BJ (cell line): ENCODE measurements around the gene ENO2. TPM values are rescaled to one million over a fixed set of nuclear protein-coding genes. Genes with fewer than 3 reads are reported as not detected.

Source experiments
- CTCF ChIA-PET: fragments of 350-600 bp; formaldehyde crosslinking; extraction: SDS; loops from one replicate; lab custom pipeline; 2021; ENCODE audit warnings: antibody characterized with exemption, inconsistent platforms; lab: Yijun Ruan, JAX
- POLR2A ChIA-PET: fragments of 300-600 bp; sonication (Branson Sonifier 250); formaldehyde crosslinking; extraction: SDS; loops from one replicate; lab custom pipeline; 2021; ENCODE audit warnings: antibody characterized with exemption; lab: Charles Lee
- DNase-seq: peaks from one replicate; pipeline ENCODE4 v3.0.0-alpha.2; 2011; ENCODE audit warnings: low read depth
- H3K27me3 ChIP-seq: 2 replicates; pipeline ENCODE4 v1.6.0; 2011; ENCODE audit warnings: low read length; ENCODE audit not compliant: control insufficient read depth, insufficient read depth
- H3K36me3 ChIP-seq: 2 replicates; pipeline ENCODE4 v1.5.1; 2011; ENCODE audit warnings: low read length; ENCODE audit not compliant: control insufficient read depth, insufficient read depth
- H3K4me3 ChIP-seq: 2 replicates; pipeline ENCODE4 v1.5.1; 2011; ENCODE audit warnings: low read depth, mild to moderate bottlenecking, control low read depth, low read length
- polyA plus RNA-seq: library from polyadenylated mRNA; depleted of rRNA; stranded (reverse); fragments of >200 nt; gene quantifications from 2 replicates; pipeline ENCODE4 v1.2.3, GENCODE V29; 2011
- TF ChIP-seq, protein P1 (sequence below): IDR thresholded peaks from 2 replicates; pipeline ENCODE4 v1.5.1; 2011; ENCODE audit warnings: low read depth, mild to moderate bottlenecking, control low read depth, inconsistent platforms, low read length, moderate library complexity; ENCODE audit not compliant: insufficient read depth

The ENO2 gene
- polyA plus RNA-seq, 1 experiment, result 29.7 TPM

DNA sequence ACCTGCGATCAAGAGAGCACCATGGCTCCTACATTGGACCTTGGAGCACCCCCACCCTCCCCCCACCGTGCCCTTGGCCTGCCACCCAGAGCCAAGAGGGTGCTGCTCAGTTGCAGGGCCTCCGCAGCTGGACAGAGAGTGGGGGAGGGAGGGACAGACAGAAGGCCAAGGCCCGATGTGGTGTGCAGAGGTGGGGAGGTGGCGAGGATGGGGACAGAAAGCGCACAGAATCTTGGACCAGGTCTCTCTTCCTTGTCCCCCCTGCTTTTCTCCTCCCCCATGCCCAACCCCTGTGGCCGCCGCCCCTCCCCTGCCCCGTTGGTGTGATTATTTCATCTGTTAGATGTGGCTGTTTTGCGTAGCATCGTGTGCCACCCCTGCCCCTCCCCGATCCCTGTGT is 27.4 kb downstream of the ENO2 start:
- CTCF ChIA-PET, result interaction anchor here (1.4 to 10.0 kb wide), 4 partner anchors 17 to 70 kb away, joined by 5 to 129 read pairs (median 14); partner anchors contain the start of gene SPSB2
- no peaks in the 10 kb centered on the region for H3K27me3 ChIP-seq
- TF ChIP-seq, protein P1, sequence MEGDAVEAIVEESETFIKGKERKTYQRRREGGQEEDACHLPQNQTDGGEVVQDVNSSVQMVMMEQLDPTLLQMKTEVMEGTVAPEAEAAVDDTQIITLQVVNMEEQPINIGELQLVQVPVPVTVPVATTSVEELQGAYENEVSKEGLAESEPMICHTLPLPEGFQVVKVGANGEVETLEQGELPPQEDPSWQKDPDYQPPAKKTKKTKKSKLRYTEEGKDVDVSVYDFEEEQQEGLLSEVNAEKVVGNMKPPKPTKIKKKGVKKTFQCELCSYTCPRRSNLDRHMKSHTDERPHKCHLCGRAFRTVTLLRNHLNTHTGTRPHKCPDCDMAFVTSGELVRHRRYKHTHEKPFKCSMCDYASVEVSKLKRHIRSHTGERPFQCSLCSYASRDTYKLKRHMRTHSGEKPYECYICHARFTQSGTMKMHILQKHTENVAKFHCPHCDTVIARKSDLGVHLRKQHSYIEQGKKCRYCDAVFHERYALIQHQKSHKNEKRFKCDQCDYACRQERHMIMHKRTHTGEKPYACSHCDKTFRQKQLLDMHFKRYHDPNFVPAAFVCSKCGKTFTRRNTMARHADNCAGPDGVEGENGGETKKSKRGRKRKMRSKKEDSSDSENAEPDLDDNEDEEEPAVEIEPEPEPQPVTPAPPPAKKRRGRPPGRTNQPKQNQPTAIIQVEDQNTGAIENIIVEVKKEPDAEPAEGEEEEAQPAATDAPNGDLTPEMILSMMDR, result no peak
- DNase-seq, result no peak
- POLR2A ChIA-PET, result no interaction called here
- H3K36me3 ChIP-seq, result peaks cover 28% of the 10 kb centered on the region
- no peak overlapping the region for H3K4me3 ChIP-seq

DNA sequence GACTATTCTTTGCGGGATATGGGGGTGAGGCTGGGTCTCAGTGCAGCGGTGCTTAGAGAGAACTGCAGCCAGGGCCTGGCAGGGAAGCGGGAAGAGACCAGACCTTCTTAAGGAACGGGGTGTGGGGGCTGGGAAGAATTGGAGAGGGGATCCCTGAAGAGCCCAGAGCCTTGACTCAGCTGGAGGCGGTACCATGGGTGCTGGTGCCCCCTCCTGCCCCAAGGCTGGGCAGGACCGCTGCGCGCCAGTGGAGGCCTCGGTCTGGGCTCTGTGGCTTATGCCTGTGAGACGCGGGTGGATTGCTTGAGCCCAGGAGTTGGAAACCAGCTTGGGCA is 27.9 kb downstream of the ENO2 start:
- no peak overlapping the region for H3K4me3 ChIP-seq
- no peaks in the 10 kb centered on the region for H3K27me3 ChIP-seq
- TF ChIP-seq, protein P1, result no peak
- no peak for DNase-seq
- ChIA-PET CTCF (interaction anchor here (6.5 to 10.0 kb wide), 2 partner anchors 18 to 19 kb away, joined by 65 to 129 read pairs; no protein-coding TSS in a partner anchor), POLR2A (no interaction called here)
- peaks cover 24% of the 10 kb centered on the region for H3K36me3 ChIP-seq

DNA sequence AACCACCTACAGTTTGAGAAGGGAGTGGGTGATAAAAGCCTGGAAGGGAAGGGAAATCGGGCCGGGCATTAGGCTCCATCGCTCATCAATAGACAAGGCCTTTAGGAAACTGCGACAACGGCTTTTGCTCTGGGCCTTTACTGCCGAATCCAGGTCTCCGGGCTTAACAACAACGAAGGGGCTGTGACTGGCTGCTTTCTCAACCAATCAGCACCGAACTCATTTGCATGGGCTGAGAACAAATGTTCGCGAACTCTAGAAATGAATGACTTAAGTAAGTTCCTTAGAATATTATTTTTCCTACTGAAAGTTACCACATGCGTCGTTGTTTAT is 29.0 kb downstream of the ENO2 start:
- Histone ChIP-seq H3K4me3 (peak overlapping the region; percentile 67; the same call in 1 of the 2 replicates), H3K27me3 (no peaks in the 10 kb centered on the region), H3K36me3 (peaks cover 24% of the 10 kb centered on the region)
- DNase-seq, result peak; percentile 66
- ChIA-PET POLR2A (interaction anchor here (0.6 kb wide), 2 partner anchors 9 to 25 kb away, joined by 3 read pairs; no protein-coding TSS in a partner anchor), CTCF (interaction anchor here (0.7 to 10.0 kb wide), 16 partner anchors 9 to 169 kb away, joined by 3 to 129 read pairs (median 8); partner anchors contain the start of genes C1RL, C1S, LPCAT3 and SPSB2)
- TF ChIP-seq, protein P1, result no peak

DNA sequence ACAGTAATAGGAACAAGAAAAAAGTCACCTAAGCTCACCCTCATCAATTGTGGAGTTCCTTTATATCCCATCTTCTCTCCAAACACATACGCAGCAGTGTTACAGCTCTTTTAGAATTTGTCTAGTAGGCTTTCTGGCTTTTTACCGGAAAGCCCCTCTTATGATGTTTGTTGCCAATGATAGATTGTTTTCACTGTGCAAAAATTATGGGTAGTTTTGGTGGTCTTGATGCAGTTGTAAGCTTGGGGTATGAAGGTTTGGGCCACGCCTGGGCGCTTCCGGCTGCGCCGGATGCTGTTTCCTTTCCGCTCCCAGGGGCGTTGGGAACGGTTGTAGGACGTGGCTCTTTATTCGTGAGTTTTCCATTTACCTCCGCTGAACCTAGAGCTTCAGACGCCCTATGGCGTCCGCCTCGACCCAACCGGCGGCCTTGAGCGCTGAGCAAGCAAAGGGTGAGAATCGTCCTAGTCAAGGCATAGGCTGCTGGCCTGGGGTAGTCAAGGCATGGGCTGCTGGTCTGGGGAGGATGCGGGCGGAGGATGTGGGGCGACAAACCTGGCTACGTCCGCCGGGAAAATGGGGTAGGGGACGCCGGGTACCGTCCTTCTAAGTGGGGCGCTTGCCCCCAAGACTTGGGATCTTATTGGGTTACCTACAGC is 29.5 kb downstream of the ENO2 start, which contains the start of the genes C12orf57 and RNU7-1:
Gene C12orf57, plus strand, starts transcription at position 301 of the 659 bp plus-strand sequence. Its CDS starts 100 bp downstream, at position 401.
Gene RNU7-1, plus strand, starts transcription at position 95 of the 659 bp plus-strand sequence.
- CTCF ChIA-PET, result interaction anchor here (0.6 to 6.5 kb wide), 27 partner anchors 9 to 197 kb away, joined by 3 to 65 read pairs (median 6); partner anchors contain the start of genes C1RL, C1S, LPCAT3 and SPSB2
- TF ChIP-seq, protein P1, result no peak
- H3K4me3 ChIP-seq, result peak within 1 kb of the TSS; percentile 67
- peak; percentile 62 for DNase-seq
- POLR2A ChIA-PET, result interaction anchor here (0.5 to 1.1 kb wide), 6 partner anchors 10 to 993 kb away, joined by 3 to 13 read pairs (median 6); no protein-coding TSS in a partner anchor
- H3K36me3 ChIP-seq, result peaks cover 24% of the 10 kb centered on the region
- no peaks in the 10 kb centered on the region for H3K27me3 ChIP-seq
